ENCODE measurements around the gene ZNF778.
"Not testable (repeated sequence)": the region's sequence is repeated elsewhere in the genome, so short reads cannot be mapped to it uniquely, and the experiment has no call there.

ZNF778 gene

GRCh38 chr16:89183463-89183862, 34.0 kb upstream of the ZNF778 start:
- no peak for DNase-seq

DNA sequence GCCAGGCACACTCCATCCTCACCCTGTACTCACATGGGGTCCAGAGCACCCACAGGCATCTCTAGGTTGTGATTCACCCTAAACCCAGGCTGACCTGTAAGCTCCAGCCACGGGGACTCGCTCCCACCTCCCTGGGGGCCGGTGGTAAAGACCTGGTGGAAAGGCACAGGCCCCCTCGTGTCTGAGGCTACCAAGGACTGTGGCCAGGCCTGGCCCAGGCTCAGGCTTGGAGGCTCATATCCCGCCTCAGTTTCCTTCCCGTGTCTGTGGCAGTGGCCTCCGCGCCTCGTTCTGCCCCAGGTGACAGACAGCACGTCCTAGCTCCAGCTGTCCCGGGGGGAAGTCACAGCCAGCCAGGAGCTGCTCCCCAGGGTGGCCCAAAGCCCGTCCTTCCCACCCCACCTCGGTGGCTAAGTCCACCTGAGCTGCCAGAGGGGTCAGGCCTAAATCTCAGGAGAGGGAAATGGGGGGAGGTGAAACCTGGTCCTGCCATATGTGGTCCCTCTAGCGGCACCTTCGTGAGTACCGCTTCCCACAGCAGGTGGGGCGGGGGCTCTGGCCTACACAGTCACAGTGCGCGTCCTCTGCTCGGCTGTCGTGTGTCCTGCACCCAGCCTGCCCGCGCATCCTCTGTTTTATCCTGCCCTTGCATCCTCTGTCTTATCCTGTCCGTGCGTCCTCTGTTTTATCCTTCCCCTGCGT, 33.4 kb upstream of the ZNF778 start:
- no peak for DNase-seq

DNA sequence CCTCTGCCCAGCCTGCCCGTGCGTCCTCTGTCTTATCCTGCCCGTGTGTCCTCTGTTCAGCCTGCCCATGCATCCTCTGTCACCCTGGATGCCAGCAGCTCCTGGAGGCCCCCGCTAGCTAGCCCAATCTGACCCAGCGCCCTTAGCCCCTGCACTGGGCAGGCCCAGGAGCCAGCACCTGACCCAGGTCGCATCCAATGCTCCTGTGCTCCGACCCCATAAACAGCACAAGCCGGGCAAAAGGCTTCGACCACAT, 32.9 kb upstream of the ZNF778 start:
- DNase-seq, result no peak

GRCh38 chr16:89184933-89185794, 32.3 kb upstream of the ZNF778 start:
- no peak for DNase-seq

DNA sequence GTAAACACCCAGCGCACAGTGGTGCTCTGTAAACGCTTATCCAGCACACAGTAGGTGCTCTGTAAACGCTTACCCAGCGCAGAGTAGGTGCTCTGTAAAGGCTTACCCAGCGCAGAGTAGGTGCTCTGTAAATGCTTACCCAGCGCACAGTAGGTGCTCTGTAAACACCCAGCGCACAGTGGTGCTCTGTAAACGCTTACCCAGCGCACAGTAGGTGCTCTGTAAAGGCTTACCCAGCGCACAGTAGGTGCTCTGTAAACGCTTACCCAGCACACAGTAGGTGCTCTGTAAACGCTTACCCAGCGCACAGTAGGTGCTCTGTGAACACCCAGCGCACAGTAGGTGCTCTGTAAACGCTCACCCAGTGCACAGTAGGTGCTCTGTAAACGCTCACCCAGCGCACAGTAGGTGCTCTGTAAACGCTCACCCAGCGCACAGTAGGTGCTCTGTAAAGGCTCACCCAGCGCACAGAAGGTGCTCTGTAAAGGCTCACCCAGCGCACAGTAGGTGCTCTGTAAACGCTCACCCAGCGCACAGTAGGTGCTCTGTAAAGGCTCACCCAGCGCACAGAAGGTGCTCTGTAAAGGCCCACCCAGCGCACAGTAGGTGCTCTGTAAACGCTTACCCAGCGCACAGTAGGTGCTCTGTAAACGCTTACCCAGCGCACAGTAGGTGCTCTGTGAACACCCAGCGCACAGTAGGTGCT, 31.5 kb upstream of the ZNF778 start:
- not testable (repeated sequence) for DNase-seq

DNA sequence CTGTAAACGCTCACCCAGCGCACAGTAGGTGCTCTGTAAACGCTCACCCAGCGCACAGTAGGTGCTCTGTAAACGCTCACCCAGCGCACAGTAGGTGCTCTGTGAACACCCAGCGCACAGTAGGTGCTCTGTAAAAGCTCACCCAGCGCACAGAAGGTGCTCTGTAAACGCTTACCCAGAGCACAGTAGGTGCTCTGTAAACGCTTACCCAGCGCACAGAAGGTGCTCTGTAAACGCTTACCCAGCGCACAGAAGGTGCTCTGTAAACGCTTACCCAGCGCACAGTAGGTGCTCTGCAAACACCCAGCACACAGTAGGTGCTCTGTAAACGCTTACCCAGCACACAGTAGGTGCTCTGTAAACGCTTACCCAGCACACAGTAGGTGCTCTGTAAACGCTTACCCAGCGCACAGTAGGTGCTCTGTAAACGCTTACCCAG, 30.9 kb upstream of the ZNF778 start:
- DNase-seq, result not testable (repeated sequence)

DNA sequence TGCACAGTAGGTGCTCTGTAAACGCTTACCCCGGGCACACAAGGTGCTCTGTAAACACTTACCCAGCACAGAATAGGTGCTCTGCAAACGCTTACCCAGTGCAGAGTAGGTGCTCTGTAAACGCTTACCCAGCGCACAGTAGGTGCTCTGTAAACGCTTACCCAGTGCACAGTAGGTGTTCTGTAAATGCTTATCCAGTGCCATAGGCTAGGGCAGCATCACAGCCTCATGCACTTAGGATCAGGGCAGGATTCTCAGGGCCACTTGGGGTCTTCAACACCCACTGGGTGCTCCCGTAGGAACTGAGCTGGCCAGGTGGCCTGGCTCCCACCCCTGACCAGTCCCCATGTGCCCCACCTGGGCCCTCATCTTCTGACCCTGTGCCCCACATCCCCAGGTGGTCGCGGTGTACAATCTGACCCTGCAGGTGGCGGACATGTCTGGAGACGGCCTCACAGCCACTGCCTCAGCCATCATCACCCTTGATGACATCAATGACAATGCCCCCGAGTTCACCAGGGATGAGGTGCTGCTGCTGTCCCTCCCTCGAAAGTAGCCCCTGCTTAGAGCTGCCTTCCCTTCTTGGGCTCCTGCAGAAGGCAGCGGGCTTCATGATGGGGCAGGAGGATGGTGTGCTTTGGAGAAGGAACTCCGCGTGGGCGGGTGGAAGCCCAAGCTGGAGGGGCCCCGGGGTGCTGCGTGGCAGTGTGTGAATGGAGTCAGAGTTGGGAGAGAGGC, 30.3 kb upstream of the ZNF778 start:
- no peak for DNase-seq

DNA sequence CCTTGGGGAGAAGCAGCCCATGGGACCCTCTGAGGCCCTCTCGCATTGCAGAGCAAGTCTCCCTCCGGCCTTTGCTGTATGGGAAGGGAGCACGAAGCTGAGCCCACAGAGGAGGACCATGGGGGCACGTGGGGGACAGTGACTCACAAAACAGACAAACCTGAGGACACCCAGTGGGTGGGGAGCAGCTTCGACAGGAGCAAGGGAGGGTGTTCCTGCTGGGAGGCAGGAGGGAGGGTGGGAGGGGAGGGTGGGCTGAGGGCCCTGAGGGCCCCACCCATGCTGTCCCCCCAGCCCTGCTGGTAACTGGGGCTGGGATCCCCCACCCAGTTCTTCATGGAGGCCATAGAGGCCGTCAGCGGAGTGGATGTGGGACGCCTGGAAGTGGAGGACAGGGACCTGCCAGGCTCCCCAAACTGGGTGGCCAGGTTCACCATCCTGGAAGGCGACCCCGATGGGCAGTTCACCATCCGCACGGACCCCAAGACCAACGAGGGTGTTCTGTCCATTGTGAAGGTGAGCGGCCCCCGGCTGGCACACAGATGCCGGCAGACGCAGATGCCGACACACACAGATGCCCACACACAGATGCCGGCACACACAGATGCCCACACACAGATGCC, 29.6 kb upstream of the ZNF778 start:
- DNase-seq, result no peak

DNA sequence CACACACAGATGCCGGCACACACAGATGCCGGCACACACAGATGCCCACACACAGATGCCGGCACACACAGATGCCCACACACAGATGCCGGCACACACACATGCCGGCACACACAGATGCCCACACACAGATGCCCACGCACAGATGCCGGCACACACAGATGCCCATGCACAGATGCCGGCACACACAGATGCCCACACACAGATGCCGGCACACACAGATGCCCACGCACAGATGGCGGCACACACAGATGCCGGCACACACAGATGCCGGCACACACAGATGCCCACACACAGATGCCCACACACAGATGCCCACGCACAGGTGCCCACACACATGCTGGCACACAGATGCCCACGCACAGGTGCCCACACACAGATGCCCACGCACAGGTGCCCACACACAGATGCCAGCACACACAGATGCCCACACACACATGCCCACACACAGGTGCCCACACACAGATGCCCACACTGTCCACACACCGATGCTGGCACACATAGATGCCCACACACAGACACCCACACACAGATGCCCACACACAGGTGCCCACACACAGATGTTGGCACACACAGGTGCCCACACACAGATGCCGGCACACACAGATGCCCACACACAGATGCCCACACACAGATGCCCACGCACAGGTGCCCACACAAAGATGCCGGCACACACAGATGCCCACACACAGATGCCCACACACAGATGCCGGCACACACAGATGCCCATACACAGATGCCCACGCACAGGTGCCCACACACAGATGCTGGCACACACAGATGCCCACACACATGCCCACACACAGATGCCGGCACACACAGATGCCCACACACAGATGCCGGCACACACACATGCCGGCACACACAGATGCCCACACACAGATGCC, 28.8 kb upstream of the ZNF778 start:
- DNase-seq, result not testable (repeated sequence)

DNA sequence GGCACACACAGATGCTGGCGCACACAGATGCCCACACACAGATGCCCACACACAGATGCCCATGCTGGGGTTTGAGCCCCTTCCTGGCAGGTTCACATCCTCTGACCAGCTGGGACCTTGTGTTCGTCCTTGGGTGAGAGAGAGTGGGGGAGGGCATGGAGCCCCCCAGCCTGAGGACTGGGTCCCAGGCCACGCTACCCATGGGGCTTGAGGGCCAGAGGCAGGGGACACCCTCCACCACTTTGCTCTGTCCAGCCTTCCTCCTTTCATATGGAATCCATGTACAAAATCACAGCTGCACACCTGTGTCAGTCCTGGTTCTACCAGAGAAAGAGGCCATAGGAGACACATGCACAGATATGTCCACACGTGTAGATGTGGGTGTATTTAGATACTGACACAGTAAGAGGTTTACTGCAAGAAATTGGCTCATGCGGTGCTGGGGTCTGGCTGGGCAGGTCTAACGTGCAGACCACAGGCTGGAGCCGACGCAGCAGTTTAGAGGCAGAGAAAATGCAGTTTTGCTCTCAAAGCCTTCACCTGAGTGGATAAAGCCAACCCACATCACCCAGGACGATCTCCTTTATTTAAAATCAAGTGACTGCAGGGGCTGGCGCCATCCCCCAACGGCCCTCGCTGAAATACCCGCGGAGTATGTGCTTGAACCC, 28.0 kb upstream of the ZNF778 start:
- DNase-seq, result no peak

DNA sequence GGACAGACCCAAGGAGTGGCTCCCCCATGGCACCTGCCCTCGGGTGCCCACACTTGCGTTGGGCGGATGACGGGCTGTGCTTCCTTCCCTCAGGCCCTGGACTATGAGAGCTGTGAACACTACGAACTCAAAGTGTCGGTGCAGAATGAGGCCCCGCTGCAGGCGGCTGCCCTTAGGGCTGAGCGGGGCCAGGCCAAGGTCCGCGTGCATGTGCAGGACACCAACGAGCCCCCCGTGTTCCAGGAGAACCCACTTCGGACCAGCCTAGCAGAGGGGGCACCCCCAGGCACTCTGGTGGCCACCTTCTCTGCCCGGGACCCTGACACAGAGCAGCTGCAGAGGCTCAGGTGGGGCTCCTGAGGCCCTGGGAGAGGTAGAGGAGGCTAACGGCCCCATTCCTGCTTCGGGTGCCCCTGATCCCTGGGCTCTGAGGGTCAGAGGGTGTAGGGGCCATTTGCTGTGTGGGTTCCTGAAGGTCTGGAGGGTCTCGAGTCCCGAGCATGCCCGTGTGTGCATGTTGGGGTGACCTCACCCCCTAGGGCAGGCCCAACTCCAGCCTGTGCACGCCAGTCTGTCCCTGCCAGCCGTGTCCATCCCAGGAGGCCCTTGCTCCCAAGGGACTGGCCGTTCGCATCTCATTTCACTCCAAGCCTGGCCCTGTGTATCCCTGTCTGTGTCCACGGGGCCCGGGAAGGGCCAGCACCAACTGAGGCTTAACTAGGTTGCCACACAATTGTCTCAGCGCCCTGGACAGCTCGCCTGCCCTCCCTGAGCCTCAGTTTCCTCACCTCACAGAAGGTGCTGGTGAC, 27.1 kb upstream of the ZNF778 start:
- DNase-seq, result no peak

GRCh38 chr16:89191033-89191900, 26.2 kb upstream of the ZNF778 start:
- no peak for DNase-seq

DNA sequence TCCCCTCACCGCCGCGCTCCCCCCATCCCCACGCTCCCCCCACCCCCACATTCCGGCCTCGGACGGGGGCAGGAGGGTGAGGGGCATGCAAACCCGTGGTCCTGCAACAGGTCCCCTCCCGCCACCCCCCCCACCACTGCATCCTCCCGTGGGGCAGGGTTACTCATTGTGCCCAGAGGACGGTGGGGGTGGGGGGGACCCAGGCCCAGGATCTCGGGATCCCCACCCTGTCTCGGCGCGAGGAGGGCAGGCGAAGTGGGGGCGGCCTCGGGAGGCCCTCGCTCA, 25.7 kb upstream of the ZNF778 start:
- DNase-seq, result no peak

DNA sequence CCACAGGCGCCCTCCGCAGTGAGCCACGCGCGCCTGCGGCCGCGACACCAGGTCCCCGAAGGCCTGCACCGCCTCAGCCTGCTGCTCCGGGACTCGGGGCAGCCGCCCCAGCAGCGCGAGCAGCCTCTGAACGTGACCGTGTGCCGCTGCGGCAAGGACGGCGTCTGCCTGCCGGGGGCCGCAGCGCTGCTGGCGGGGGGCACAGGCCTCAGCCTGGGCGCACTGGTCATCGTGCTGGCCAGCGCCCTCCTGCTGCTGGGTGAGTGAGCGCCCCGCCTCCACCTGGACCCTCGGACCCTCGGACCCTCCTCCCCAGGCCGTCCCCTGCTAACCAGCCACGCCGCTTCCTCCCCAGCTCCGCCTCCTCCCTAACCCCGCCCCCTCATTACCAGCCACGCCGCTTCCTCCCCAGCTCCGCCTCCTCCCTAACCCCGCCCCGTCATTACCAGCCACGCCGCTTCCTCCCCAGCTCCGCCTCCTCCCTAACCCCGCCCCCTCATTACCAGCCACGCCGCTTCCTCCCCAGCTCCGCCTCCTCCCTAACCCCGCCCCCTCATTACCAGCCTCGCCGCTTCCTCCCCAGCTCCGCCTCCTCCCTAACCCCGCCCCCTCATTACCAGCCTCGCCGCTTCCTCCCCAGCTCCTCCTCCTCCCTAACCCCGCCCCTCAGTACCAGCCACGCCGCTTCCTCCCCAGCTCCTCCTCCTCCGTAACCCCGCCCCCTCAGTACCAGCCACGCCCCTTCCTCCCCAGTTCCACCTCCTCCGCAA, 25.1 kb upstream of the ZNF778 start:
- DNase-seq, result not testable (repeated sequence)

GRCh38 chr16:89192956-89193575, 24.4 kb upstream of the ZNF778 start:
- DNase-seq, result no peak

DNA sequence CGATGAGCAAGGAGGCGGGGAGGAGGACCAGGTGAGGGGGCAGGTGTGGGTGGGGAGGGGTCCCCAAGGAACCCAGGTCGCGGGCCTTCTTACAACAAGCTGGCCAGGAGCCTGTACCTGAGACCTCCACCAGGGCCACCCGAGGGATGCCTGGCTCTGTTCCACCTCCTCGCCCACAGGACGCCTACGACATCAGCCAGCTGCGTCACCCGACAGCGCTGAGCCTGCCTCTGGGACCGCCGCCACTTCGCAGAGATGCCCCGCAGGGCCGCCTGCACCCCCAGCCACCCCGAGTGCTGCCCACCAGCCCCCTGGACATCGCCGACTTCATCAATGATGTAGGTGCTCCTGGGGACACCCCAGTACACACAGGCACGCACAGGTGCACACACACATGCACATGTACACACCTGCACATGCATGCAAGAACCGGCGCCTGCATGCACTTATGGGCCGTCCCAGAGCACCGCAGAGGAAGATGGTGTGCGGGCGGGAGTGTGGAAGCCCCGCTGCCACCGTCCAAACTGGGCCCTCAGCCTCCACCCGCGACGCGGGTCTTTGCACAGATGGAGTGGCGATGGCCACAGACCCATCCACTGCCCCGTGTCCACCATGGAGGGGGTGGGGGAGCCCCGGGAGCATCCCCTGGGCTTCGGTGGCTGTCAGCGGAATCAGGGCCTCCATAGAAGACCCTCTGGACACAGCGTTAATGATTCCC, 23.8 kb upstream of the ZNF778 start:
- DNase-seq, result no peak
